HEK293T (cell line): Measurements from ENCODE around the gene CHTF8.

ENCODE experiments used
- CTCF ChIA-PET: fragments of 350-600 bp; formaldehyde crosslinking; extraction: SDS; loops from one replicate; lab custom pipeline; 2021; ENCODE audit warnings: antibody characterized with exemption, inconsistent platforms; lab: Yijun Ruan, JAX
- POLR2A ChIA-PET: fragments of 350-600 bp; formaldehyde crosslinking; extraction: SDS; loops from one replicate; lab custom pipeline; 2020; ENCODE audit warnings: antibody characterized with exemption, inconsistent platforms; lab: Yijun Ruan, JAX
- DNase-seq: peaks from one replicate; pipeline ENCODE4 v3.0.0; 2012; ENCODE audit warnings: mixed read lengths; ENCODE audit errors: extremely low spot score
- ARNT ChIP-seq: fragments of 450-650 bp; IDR thresholded peaks from 2 replicates; pipeline ENCODE4 v1.6.1; 2017; ENCODE audit warnings: mild to moderate bottlenecking
- BHLHE40 ChIP-seq: fragments of 450-650 bp; IDR thresholded peaks from 2 replicates; pipeline ENCODE4 v1.6.1; 2016; ENCODE audit warnings: mild to moderate bottlenecking, moderate library complexity, borderline replicate concordance
- CTBP1 ChIP-seq: fragments of 450-650 bp; IDR thresholded peaks from 2 replicates; pipeline ENCODE4 v1.6.1; 2016; ENCODE audit warnings: borderline replicate concordance
- ELF4 ChIP-seq: fragments of 450-650 bp; IDR thresholded peaks from 2 replicates; pipeline ENCODE4 v1.6.1; 2017; ENCODE audit warnings: antibody characterized with exemption
- FOXA1 ChIP-seq: fragments of 450-650 bp; IDR thresholded peaks from 2 replicates; pipeline ENCODE4 v1.6.1; 2016; ENCODE audit warnings: mild to moderate bottlenecking
- FOXK2 ChIP-seq: fragments of 450-650 bp; IDR thresholded peaks from 2 replicates; pipeline ENCODE4 v1.6.1; 2016; ENCODE audit warnings: mild to moderate bottlenecking
- FOXM1 ChIP-seq: fragments of 450-650 bp; IDR thresholded peaks from 2 replicates; pipeline ENCODE4 v1.6.1; 2017; ENCODE audit warnings: mild to moderate bottlenecking, borderline replicate concordance
- HDGF ChIP-seq: fragments of 450-650 bp; IDR thresholded peaks from 2 replicates; pipeline ENCODE4 v1.6.1; 2017; ENCODE audit warnings: antibody characterized with exemption, borderline replicate concordance
- L3MBTL2 ChIP-seq: fragments of 450-650 bp; conservative IDR thresholded peaks from 2 replicates; pipeline ENCODE4 v1.6.1; 2016; ENCODE audit warnings: mild to moderate bottlenecking
- LEF1 ChIP-seq: fragments of 450-650 bp; IDR thresholded peaks from 2 replicates; pipeline ENCODE4 v1.6.1; 2017; ENCODE audit warnings: mild to moderate bottlenecking, borderline replicate concordance
- NFRKB ChIP-seq: fragments of 450-650 bp; IDR thresholded peaks from 2 replicates; pipeline ENCODE4 v1.6.1; 2016; ENCODE audit warnings: mild to moderate bottlenecking, moderate library complexity
- SP1 ChIP-seq: fragments of 450-650 bp; IDR thresholded peaks from 2 replicates; pipeline ENCODE4 v1.6.1; 2017
- SUZ12 ChIP-seq: fragments of 450-650 bp; IDR thresholded peaks from 2 replicates; pipeline ENCODE4 v1.6.1; 2016; ENCODE audit warnings: mild to moderate bottlenecking
- TARDBP ChIP-seq: fragments of 450-650 bp; IDR thresholded peaks from 2 replicates; pipeline ENCODE4 v1.6.1; 2016
- ZNF384 ChIP-seq: fragments of 450-650 bp; IDR thresholded peaks from 2 replicates; pipeline ENCODE4 v1.6.1; 2016
- TF ChIP-seq, protein P1 (sequence below): fragments of 450-650 bp; IDR thresholded peaks from 2 replicates; pipeline ENCODE4 v1.6.1; 2016

The CHTF8 gene

DNA sequence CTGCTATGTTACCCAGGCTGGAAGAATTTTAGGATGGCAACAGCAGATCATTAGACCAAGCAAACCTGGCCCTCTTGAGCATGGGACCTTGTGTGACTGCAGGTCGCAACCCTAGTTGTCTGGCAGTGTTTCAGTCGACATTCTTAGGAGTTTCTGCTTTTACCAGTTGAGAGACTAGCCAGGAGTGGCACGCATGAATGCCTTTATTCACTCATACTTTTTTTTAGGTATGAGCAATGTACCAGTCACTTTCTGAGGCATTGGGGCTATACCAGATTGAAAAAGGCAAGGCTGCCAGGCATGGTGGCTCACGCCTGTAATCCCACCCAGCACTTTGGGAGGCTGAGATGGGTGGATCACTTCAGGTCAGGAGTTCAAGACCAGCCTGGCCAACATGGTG is 55.1 kb downstream of the CHTF8 start:
- ChIA-PET POLR2A (no interaction called here), CTCF (no interaction called here)
- no peak for DNase-seq
- TF ChIP-seq BHLHE40 (no peak), SUZ12 (no peak), HDGF (no peak), LEF1 (no peak), FOXK2 (no peak)

DNA sequence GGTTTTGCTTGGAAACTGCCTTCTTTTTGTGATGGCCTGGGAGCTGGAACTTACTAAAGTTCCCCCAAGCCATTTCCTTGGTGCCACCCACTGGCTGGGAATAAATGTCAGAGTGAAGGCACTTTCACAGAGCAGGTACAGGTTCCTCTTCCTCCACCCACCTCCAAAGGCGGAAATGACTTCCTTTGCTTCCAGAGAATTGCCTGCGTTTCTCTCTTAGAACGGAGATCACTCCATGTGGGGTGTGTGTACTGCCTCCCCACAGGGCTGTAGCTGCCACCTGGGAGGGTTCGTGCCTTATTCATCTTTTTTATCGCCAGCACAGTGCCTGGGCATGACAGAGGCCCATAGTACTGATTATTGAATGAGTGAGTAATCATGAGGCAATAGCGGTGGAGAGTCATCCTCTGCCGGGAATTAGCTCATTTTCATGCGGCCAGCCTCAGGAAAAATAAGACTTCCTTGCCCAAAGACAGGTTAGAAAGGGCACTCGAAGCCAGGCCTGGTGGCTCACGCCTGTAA is 59.1 kb downstream of the CHTF8 start:
- TF ChIP-seq TARDBP (no peak), LEF1 (no peak), ELF4 (no peak), HDGF (no peak), SUZ12 (no peak), FOXA1 (no peak), ARNT (no peak), FOXK2 (no peak), CTBP1 (no peak), NFRKB (no peak), SP1 (no peak), ZNF384 (no peak), L3MBTL2 (no peak), FOXM1 (no peak), BHLHE40 (no peak)
- TF ChIP-seq, protein P1, sequence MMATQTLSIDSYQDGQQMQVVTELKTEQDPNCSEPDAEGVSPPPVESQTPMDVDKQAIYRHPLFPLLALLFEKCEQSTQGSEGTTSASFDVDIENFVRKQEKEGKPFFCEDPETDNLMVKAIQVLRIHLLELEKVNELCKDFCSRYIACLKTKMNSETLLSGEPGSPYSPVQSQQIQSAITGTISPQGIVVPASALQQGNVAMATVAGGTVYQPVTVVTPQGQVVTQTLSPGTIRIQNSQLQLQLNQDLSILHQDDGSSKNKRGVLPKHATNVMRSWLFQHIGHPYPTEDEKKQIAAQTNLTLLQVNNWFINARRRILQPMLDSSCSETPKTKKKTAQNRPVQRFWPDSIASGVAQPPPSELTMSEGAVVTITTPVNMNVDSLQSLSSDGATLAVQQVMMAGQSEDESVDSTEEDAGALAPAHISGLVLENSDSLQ: no peak
- ChIA-PET CTCF (interaction anchor here (0.6 kb wide), 1 partner anchor 114 kb away, joined by 6 read pairs; no protein-coding TSS in a partner anchor), POLR2A (interaction anchor here (0.8 kb wide), 1 partner anchor 16 kb away, joined by 3 read pairs; no protein-coding TSS in a partner anchor)
- no peak for DNase-seq

DNA sequence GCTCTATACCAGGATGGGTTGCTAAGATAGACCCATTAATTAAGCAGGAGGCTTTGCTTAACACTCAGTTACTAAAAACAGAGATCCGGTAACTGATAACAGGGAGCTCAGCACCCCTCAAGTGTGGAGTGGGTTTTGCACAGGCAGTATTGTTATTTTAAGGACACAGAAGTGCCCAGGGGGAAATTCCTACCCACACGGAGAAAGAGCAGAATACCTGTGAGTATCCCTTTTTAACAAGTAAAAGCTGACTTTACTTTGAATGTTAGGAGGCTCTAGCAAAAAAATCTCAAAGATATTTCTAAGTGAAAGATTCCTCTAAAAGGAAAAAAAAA is 59.8 kb downstream of the CHTF8 start:
- no peak for TF ChIP-seq FOXM1
- TF ChIP-seq SP1: no peak
- no peak for TF ChIP-seq CTBP1
- CTCF ChIA-PET: interaction anchor here (0.7 kb wide), 1 partner anchor 749 kb away, joined by 5 read pairs; no protein-coding TSS in a partner anchor
- no peak for DNase-seq
- POLR2A ChIA-PET: no interaction called here

DNA sequence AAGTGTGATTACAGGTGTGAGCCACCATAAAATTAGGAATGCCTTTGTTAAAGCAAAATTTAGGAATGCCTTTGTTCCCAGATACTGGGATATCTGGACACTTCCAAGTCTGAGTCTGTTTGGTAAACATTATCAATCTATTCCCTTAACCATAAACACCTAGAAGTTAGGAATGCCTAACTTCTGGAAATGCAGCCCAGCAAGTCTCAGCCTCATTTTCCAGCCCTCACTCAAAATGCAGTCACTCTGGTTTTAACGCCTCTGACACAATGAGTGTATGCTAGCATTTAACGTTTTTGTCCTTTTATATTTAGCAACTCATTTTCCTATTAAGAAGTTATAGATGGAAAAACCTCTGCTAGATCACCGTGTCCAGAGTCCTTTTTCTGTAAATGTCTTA is 61.4 kb downstream of the CHTF8 start:
- DNase-seq: no peak
- POLR2A ChIA-PET: no interaction called here
- CTCF ChIA-PET: no interaction called here
- no peak for TF ChIP-seq ELF4
- no peak for TF ChIP-seq ARNT
- TF ChIP-seq SP1: no peak

DNA sequence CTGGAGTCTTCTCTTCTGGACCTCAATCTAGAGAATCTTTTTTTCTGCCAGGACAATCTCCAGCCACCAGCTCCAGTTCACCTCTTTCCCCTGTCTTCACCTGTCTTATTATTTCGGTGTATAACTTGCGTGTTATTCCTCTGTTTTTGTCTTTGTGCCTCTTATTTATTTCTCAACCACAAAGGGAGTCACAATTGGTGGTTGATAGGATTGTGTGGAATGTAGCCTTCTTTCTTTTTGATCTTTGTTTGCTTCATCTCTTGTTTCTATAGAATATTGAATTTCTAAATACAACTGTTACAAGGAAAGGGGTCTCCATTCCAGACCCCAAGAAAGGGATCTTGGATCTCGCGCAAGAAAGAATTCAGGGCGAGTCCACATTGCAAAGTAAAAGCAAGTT is 62.9 kb downstream of the CHTF8 start:
- ChIA-PET POLR2A (no interaction called here), CTCF (no interaction called here)
- no peak for TF ChIP-seq ZNF384
- no peak for TF ChIP-seq BHLHE40
- TF ChIP-seq L3MBTL2: no peak
- TF ChIP-seq CTBP1: no peak
- TF ChIP-seq FOXA1: no peak
- no peak for DNase-seq
